Measurements from ENCODE around the gene CCDC142.
A peak's percentile ranks its signal among the peaks of the same experiment; 100 is the strongest.

The CCDC142 gene

DNA sequence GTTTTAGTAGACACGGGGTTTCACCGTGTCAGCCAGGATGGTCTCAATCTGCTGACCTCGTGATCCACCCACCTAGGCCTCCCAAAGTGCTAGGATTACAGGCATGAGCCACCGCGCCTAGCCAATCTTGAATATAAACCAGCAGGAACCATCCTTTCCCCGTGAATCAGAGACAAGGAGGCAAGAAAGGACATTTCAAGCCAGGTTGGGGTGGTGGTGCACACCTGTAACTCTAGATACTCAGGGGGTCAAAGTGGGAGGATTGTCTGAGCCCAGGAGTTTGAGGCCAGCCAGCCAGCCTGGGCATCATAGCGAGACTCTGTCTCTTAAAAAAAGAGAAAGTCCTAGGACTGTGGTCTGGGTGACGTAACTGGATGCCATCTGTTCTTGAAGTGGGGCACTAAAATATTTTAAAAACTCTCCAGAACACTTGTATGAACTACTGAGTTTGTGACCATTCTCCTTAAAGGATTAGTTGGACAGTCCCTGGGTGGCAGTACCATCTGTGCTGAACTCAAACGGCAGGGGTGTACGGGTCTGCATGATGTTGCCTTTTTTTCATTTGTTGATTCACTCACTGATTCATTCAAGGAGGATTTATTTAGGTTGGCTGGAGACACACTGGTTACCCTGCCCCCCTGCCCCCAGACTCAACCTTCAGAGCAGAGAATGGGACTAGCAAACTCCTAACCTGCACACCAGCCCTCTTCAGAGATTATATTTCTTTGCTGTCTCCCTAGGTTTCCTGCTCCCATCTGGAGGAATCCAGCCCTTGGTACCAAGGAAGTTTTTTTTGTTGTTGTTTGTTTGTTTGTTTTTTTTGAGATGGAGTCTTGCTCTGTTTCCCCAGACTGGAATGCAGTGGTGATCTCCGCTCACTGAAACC, 28.5 kb upstream of the CCDC142 start:
- Histone ChIP-seq H3K9me3 (ENCODE audit: control insufficient read depth, insufficient read depth, low read length) (no peaks in the 10 kb centered on the region), H3K36me3 (ENCODE audit: control insufficient read depth, low read length) (peaks cover 3% of the 10 kb centered on the region), H3K4me1 (ENCODE audit: control insufficient read depth, low read length) (peaks cover 30% of the 10 kb centered on the region), H3F3A (ENCODE audit: control insufficient read depth, insufficient read depth) (0 out of 2 replicates have a peak, but pooled peaks cover 3% of the 10 kb centered on the region), H4K20me1 (ENCODE audit: control insufficient read depth, insufficient read depth, low read depth, low read length) (no peaks in the 10 kb centered on the region), H3K4me3 (ENCODE audit: low read length) (no peak overlapping the region), H3K79me2 (ENCODE audit: control insufficient read depth, low read length) (peaks cover 7% of the 10 kb centered on the region), H3K4me2 (ENCODE audit: low read length) (no peak overlapping the region), H3K9me2 (replicated peaks; ENCODE audit: control insufficient read depth, low read length) (no peaks in the 10 kb centered on the region), H3K27me3 (ENCODE audit: control insufficient read depth, low read length) (peaks cover 42% of the 10 kb centered on the region), H3K27ac (ENCODE audit: low read depth, low read length) (no peak overlapping the region)
- TF ChIP-seq EZH2phosphoT487 (IDR thresholded peaks at IDR 0.05; ENCODE audit: borderline replicate concordance, low read length) = no peak
- TF ChIP-seq, protein P1, sequence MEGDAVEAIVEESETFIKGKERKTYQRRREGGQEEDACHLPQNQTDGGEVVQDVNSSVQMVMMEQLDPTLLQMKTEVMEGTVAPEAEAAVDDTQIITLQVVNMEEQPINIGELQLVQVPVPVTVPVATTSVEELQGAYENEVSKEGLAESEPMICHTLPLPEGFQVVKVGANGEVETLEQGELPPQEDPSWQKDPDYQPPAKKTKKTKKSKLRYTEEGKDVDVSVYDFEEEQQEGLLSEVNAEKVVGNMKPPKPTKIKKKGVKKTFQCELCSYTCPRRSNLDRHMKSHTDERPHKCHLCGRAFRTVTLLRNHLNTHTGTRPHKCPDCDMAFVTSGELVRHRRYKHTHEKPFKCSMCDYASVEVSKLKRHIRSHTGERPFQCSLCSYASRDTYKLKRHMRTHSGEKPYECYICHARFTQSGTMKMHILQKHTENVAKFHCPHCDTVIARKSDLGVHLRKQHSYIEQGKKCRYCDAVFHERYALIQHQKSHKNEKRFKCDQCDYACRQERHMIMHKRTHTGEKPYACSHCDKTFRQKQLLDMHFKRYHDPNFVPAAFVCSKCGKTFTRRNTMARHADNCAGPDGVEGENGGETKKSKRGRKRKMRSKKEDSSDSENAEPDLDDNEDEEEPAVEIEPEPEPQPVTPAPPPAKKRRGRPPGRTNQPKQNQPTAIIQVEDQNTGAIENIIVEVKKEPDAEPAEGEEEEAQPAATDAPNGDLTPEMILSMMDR (IDR thresholded peaks at IDR 0.05; ENCODE audit: low read depth, low read length, poor library complexity, severe bottlenecking) = no peak

DNA sequence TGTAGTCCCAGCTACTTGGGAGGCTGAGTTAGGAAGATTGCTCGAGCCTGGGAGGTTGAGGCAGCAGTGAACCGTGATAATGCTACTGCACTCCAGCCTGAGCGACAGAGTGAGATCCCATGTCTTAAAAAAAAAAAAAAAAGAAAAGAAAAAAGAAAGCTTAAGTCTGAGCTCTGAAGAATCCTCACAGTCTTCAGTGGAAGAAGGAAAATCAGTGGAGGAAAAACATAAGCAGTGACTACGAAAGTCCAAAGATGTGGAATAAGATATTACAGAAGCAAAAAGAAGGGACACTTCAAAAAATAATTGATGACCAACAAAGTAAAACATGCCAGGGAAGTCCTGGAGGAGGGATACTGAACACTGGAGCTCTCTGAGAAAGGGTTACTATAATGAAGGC, 27.5 kb upstream of the CCDC142 start:
- H3K27ac ChIP-seq (ENCODE audit: low read depth, low read length) = no peak overlapping the region
- no peaks in the 10 kb centered on the region for H4K20me1 ChIP-seq (ENCODE audit: control insufficient read depth, insufficient read depth, low read depth, low read length)
- no peaks in the 10 kb centered on the region for H3K9me2 ChIP-seq (replicated peaks; ENCODE audit: control insufficient read depth, low read length)
- TF ChIP-seq, protein P1 (IDR thresholded peaks at IDR 0.05; ENCODE audit: low read depth, low read length, poor library complexity, severe bottlenecking) = no peak
- TF ChIP-seq EZH2phosphoT487 (IDR thresholded peaks at IDR 0.05; ENCODE audit: borderline replicate concordance, low read length) = no peak
- H3F3A ChIP-seq (ENCODE audit: control insufficient read depth, insufficient read depth) = 0 out of 2 replicates have a peak, but pooled peaks cover 3% of the 10 kb centered on the region
- peaks cover 11% of the 10 kb centered on the region for H3K36me3 ChIP-seq (ENCODE audit: control insufficient read depth, low read length)
- no peaks in the 10 kb centered on the region for H3K9me3 ChIP-seq (ENCODE audit: control insufficient read depth, insufficient read depth, low read length)
- H3K27me3 ChIP-seq (ENCODE audit: control insufficient read depth, low read length) = peaks cover 36% of the 10 kb centered on the region
- no peak overlapping the region for H3K4me3 ChIP-seq (ENCODE audit: low read length)
- H3K4me2 ChIP-seq (ENCODE audit: low read length) = no peak overlapping the region
- peaks cover 13% of the 10 kb centered on the region for H3K79me2 ChIP-seq (ENCODE audit: control insufficient read depth, low read length)
- peaks cover 39% of the 10 kb centered on the region for H3K4me1 ChIP-seq (ENCODE audit: control insufficient read depth, low read length)

DNA sequence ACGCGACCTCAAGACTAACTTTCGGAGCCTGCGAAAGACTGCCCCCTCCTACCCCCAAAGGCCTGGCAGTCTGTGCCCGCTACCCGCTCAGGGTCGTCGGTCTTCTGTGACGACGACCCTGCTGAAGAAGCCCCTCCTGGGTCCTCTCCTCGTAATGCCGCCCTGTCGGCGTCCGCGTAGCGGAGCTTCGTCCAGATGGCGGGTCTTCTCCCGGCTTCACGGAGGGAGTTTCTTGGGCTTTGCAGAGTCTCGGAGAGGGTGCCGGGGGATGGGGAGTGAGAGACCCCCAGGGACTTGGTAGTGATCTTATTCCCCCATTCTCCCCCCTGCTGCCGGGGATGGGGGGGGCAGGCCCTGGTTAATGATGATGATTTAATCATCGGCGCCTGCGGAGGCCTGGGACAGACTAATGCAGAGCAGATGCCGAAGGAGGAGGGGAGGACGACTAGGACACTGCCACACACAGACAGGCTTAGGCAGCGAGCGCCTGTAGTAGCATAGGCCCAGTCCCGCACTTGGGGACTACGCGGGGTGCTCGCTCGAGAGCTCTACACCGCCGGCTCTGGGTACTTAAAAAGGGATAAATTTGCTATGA, 25.2 kb upstream of the CCDC142 start:
- Histone ChIP-seq H4K20me1 (ENCODE audit: control insufficient read depth, insufficient read depth, low read depth, low read length) (no peaks in the 10 kb centered on the region), H3K4me3 (ENCODE audit: low read length) (peak overlapping the region; percentile 97), H3K9me3 (ENCODE audit: control insufficient read depth, insufficient read depth, low read length) (no peaks in the 10 kb centered on the region), H3K9me2 (replicated peaks; ENCODE audit: control insufficient read depth, low read length) (no peaks in the 10 kb centered on the region), H3K79me2 (ENCODE audit: control insufficient read depth, low read length) (peaks cover 13% of the 10 kb centered on the region), H3K27me3 (ENCODE audit: control insufficient read depth, low read length) (peaks cover 19% of the 10 kb centered on the region), H3K36me3 (ENCODE audit: control insufficient read depth, low read length) (peaks cover 14% of the 10 kb centered on the region), H3K27ac (ENCODE audit: low read depth, low read length) (peak overlapping the region; percentile 86), H3K4me1 (ENCODE audit: control insufficient read depth, low read length) (peaks cover 34% of the 10 kb centered on the region), H3F3A (ENCODE audit: control insufficient read depth, insufficient read depth) (0 out of 2 replicates have a peak, but pooled peaks cover 3% of the 10 kb centered on the region), H3K4me2 (ENCODE audit: low read length) (peak overlapping the region; percentile 71)
- TF ChIP-seq, protein P1 (IDR thresholded peaks at IDR 0.05; ENCODE audit: low read depth, low read length, poor library complexity, severe bottlenecking) = no peak
- no peak for TF ChIP-seq EZH2phosphoT487 (IDR thresholded peaks at IDR 0.05; ENCODE audit: borderline replicate concordance, low read length)

All from DOHH2 (cell line).